Vagina (tissue), 2 donors: ENCODE data around the gene IL22RA1. TPM values are rescaled to one million over a fixed set of nuclear protein-coding genes. Genes with fewer than 3 reads are reported as not detected.

Experiments used
- DNase-seq, 2 donors: peaks; one replicate each; pipeline ENCODE4 v3.0.0-alpha.2; 2017; ENCODE audit errors: extremely low spot score in 2 of 2
- H3K27ac ChIP-seq: fragments of 200-600 bp; sonication (generic); one replicate; pipeline ENCODE4 v1.5.1; 2019
- H3K27me3 ChIP-seq: fragments of 200-600 bp; sonication (generic); one replicate; pipeline ENCODE4 v1.5.1; 2019
- H3K36me3 ChIP-seq, 2 donors: fragments of 200-600 bp; sonication (generic); one replicate each; pipeline ENCODE4 v1.5.1; 2017 to 2019
- H3K4me1 ChIP-seq: fragments of 200-600 bp; sonication (generic); one replicate; pipeline ENCODE4 v1.5.1; 2019
- H3K4me3 ChIP-seq, 2 donors: fragments of 200-600 bp; sonication (generic); 1 replicate in 1 of 2; 2 replicates in 1 of 2; pipeline ENCODE4 v1.5.1; 2016 to 2019
- H3K9me3 ChIP-seq: fragments of 200-600 bp; sonication (generic); one replicate; pipeline ENCODE4 v1.5.1; 2019
- CTCF ChIP-seq, 3 experiments: fragments of 450-650 bp in 2 of 3; fragments of 200-600 bp in 1 of 3; sonication (generic) in 1 of 3; IDR thresholded peaks; one replicate each; pipeline ENCODE4 v1.5.1; 2017 to 2019; ENCODE audit warnings: antibody characterized with exemption in 3 of 3, mild to moderate bottlenecking in 2 of 3, moderate library complexity in 2 of 3
- POLR2A ChIP-seq, 2 donors: fragments of 450-650 bp; IDR thresholded peaks; one replicate each; pipeline ENCODE4 v1.6.1; 2017; ENCODE audit warnings: antibody characterized with exemption in 2 of 2, mild to moderate bottlenecking in 2 of 2, moderate library complexity in 2 of 2
- POLR2AphosphoS5 ChIP-seq, 2 donors: sonication (generic); formaldehyde crosslinking; IDR thresholded peaks; one replicate each; pipeline ENCODE4 v1.9.0; 2017; ENCODE audit warnings: antibody characterized with exemption in 2 of 2, mild to moderate bottlenecking in 2 of 2, low read depth in 1 of 2; ENCODE audit not compliant: insufficient read depth in 1 of 2
- intact Hi-C: fragments of 100-400 bp; cut with DNase I; formaldehyde crosslinking; loops from one replicate; pipeline ENCODE4 v1.15.1; 2023
- total RNA-seq: library from RNA; depleted of rRNA; stranded (reverse); fragments of >200 nt; gene quantifications from one replicate; pipeline ENCODE4 v1.2.3, GENCODE V29; 2016

IL22RA1 gene, protein sequence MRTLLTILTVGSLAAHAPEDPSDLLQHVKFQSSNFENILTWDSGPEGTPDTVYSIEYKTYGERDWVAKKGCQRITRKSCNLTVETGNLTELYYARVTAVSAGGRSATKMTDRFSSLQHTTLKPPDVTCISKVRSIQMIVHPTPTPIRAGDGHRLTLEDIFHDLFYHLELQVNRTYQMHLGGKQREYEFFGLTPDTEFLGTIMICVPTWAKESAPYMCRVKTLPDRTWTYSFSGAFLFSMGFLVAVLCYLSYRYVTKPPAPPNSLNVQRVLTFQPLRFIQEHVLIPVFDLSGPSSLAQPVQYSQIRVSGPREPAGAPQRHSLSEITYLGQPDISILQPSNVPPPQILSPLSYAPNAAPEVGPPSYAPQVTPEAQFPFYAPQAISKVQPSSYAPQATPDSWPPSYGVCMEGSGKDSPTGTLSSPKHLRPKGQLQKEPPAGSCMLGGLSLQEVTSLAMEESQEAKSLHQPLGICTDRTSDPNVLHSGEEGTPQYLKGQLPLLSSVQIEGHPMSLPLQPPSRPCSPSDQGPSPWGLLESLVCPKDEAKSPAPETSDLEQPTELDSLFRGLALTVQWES
- 4.2 TPM for total RNA-seq

- Histone ChIP-seq H3K27ac (peak within 1 kb of the TSS; percentile 66), H3K27me3 (no peaks in the 10 kb centered on the region), H3K4me1 (no peaks in the 10 kb centered on the region), H3K4me3 (peak within 1 kb of the TSS; percentile 42 to 44), H3K36me3 (no peaks in the 10 kb centered on the region), H3K9me3 (no peaks in the 10 kb centered on the region)
- intact Hi-C loops = no loop called here
- TF ChIP-seq POLR2AphosphoS5 (IDR thresholded peaks at IDR 0.05; ENCODE audit: insufficient read depth in 1 of 2, low read depth in 1 of 2) (no peak), POLR2A (IDR thresholded peaks at IDR 0.05) (no peak), CTCF (IDR thresholded peaks at IDR 0.05) (no peak)
- DNase-seq = no peak
Measured at GRCh38 chr1:24142546-24143534, at the start of gene IL22RA1. Gene IL22RA1, minus strand, starts transcription at chr1:24143140. Its CDS starts 58 bp downstream, at chr1:24143082.

- no peak overlapping the region for H3K4me3 ChIP-seq
- no peaks in the 10 kb centered on the region for H3K36me3 ChIP-seq
- no peaks in the 10 kb centered on the region for H3K27me3 ChIP-seq
- H3K27ac ChIP-seq = no peak overlapping the region
- no peaks in the 10 kb centered on the region for H3K9me3 ChIP-seq
- peaks cover 12% of the 10 kb centered on the region for H3K4me1 ChIP-seq
- no peak for TF ChIP-seq POLR2AphosphoS5 (IDR thresholded peaks at IDR 0.05; ENCODE audit: insufficient read depth in 1 of 2, low read depth in 1 of 2)
- no peak for TF ChIP-seq CTCF (IDR thresholded peaks at IDR 0.05)
- no peak for TF ChIP-seq POLR2A (IDR thresholded peaks at IDR 0.05)
- DNase-seq = no peak
- intact Hi-C loops = loop anchor here (10.0 kb wide), 1 partner anchor 443 kb away; no protein-coding TSS in a partner anchor
Measured at GRCh38 chr1:24191860-24192259, 48.9 kb upstream of the IL22RA1 start.

- Histone ChIP-seq H3K4me3 (no peak overlapping the region), H3K27ac (no peak overlapping the region), H3K36me3 (no peaks in the 10 kb centered on the region), H3K4me1 (peaks cover 16% of the 10 kb centered on the region), H3K27me3 (no peaks in the 10 kb centered on the region), H3K9me3 (no peaks in the 10 kb centered on the region)
- no peak for TF ChIP-seq POLR2AphosphoS5 (IDR thresholded peaks at IDR 0.05; ENCODE audit: insufficient read depth in 1 of 2, low read depth in 1 of 2)
- no peak for TF ChIP-seq POLR2A (IDR thresholded peaks at IDR 0.05)
- TF ChIP-seq CTCF (IDR thresholded peaks at IDR 0.05) = no peak
- DNase-seq = no peak
- intact Hi-C loops = loop anchor here (10.0 kb wide), 1 partner anchor 444 kb away; no protein-coding TSS in a partner anchor
Measured at GRCh38 chr1:24190983-24191461, 48.1 kb upstream of the IL22RA1 start.

- intact Hi-C loops = no loop called here
- no peak overlapping the region for H3K4me3 ChIP-seq
- H3K9me3 ChIP-seq = no peaks in the 10 kb centered on the region
- no peak overlapping the region for H3K27ac ChIP-seq
- H3K4me1 ChIP-seq = peaks cover 16% of the 10 kb centered on the region
- no peaks in the 10 kb centered on the region for H3K36me3 ChIP-seq
- TF ChIP-seq POLR2A (IDR thresholded peaks at IDR 0.05) (no peak), POLR2AphosphoS5 (IDR thresholded peaks at IDR 0.05; ENCODE audit: insufficient read depth in 1 of 2, low read depth in 1 of 2) (no peak)
- DNase-seq = no peak
- no peaks in the 10 kb centered on the region for H3K27me3 ChIP-seq
Measured at GRCh38 chr1:24189528-24189927, 46.6 kb upstream of the IL22RA1 start.
